Fibroblast of the aortic adventitia (primary cell): ENCODE measurements around the gene TNC. TPM values are rescaled to one million over a fixed set of nuclear protein-coding genes. Genes with fewer than 3 reads are reported as not detected.

Experiments
- DNase-seq: peaks from one replicate; pipeline ENCODE4 v3.0.0-alpha.2; 2010; ENCODE audit warnings: low read depth
- H3K4me3 ChIP-seq: 2 replicates; pipeline ENCODE4 v1.5.1; 2011; ENCODE audit warnings: low read depth, mild to moderate bottlenecking, control low read depth, low read length, moderate library complexity
- total RNA-seq: library from RNA; depleted of rRNA; stranded (reverse); fragments of >200 nt; gene quantifications from 2 replicates; pipeline ENCODE4 v1.2.3, GENCODE V29; 2012; ENCODE audit warnings: low replicate concordance
- TF ChIP-seq, protein P1 (sequence below): IDR thresholded peaks from 2 replicates; pipeline ENCODE4 v1.5.1; 2011; ENCODE audit warnings: mild to moderate bottlenecking, low read length, control low read depth, inconsistent platforms; ENCODE audit not compliant: insufficient read depth

TNC gene
- total RNA-seq, 1 donor, result 49.7 TPM

GRCh38 chr9:115012486-115012885 lies 105.5 kb downstream of the TNC start:
- DNase-seq, result no peak
- TF ChIP-seq, protein P1, sequence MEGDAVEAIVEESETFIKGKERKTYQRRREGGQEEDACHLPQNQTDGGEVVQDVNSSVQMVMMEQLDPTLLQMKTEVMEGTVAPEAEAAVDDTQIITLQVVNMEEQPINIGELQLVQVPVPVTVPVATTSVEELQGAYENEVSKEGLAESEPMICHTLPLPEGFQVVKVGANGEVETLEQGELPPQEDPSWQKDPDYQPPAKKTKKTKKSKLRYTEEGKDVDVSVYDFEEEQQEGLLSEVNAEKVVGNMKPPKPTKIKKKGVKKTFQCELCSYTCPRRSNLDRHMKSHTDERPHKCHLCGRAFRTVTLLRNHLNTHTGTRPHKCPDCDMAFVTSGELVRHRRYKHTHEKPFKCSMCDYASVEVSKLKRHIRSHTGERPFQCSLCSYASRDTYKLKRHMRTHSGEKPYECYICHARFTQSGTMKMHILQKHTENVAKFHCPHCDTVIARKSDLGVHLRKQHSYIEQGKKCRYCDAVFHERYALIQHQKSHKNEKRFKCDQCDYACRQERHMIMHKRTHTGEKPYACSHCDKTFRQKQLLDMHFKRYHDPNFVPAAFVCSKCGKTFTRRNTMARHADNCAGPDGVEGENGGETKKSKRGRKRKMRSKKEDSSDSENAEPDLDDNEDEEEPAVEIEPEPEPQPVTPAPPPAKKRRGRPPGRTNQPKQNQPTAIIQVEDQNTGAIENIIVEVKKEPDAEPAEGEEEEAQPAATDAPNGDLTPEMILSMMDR, result no peak

DNA sequence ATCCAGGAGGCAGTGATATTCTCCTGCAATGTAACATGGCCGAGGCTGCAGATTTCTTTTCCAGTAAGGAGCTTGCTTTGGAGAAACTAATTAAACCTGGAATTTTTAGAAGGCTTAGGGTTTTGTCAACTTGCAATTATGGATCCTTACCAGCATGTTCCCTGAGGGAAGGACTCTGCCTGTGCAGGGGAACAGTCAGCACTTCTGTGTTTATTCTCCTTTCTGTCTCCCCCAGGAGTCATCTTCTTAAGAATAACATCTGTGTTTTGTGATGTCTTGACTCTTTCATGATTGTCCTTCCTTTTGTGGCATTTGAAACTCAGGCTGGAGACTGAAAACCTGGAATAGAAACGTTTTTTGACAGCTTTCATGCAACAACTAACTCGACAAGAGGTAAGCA lies 107.1 kb downstream of the TNC start:
- DNase-seq, result no peak
- TF ChIP-seq, protein P1, result no peak
- H3K4me3 ChIP-seq, result no peak overlapping the region

More at GRCh38 chr9:115012486-115012885, 105.5 kb downstream of the TNC start:
- H3K4me3 ChIP-seq, result no peak overlapping the region

DNA sequence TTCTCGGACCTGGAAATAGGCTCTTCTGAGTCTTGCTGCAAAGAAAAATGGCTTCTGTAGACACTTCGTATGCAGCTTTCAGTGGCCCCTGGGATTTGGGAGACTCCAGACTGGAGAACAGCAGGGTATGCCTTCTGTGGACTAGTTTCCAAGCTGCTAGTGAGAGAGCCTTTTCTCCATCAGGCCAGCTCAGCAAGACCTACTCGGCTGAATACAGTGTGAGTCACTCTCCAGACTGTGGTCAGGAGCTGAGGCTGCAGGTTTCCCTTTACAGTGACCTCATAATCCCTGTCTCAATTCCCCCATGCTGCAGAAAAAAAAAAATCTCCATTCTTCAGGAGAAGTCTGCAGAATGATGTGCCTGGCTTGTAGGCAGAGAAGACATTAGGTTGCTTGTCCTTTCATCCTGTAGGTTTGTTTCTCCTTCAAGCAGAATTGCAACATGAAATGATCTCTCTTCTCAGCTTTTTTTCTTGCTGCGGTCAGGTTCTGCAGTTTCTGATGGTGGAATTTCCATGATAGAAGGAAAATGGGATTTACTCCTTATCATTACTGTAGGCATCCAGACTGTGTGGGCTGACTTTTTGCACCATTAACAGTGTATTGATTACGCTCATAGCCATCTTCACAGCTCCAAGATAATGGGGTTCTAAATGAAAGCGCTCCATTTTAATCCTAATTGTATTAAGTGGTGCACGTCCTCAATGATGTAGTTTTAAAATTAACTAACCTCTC lies 109.3 kb downstream of the TNC start:
- DNase-seq, result peak; percentile 84
- TF ChIP-seq, protein P1, result no peak
- no peak overlapping the region for H3K4me3 ChIP-seq

DNA sequence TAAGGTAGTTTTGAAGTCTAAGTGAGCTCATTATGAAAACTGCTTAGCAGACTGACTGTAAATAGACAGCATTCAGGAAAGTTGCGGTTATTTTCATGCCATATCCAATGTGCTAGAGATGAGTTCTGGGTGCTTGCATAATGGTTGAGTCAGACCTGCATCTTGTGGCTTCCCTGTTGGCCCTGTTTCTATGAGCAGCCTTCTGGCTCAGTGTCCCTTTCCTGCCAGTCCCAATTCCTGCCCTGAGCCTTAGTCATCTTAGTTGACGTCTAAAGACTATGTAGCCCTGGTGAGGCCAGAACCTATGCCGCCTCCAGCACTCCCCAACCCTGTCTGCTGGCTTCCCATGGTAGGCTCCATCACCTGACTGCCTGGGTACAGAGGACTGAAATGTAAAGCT lies 111.3 kb downstream of the TNC start:
- no peak overlapping the region for H3K4me3 ChIP-seq
- TF ChIP-seq, protein P1, result no peak
- DNase-seq, result peak; percentile 81

DNA sequence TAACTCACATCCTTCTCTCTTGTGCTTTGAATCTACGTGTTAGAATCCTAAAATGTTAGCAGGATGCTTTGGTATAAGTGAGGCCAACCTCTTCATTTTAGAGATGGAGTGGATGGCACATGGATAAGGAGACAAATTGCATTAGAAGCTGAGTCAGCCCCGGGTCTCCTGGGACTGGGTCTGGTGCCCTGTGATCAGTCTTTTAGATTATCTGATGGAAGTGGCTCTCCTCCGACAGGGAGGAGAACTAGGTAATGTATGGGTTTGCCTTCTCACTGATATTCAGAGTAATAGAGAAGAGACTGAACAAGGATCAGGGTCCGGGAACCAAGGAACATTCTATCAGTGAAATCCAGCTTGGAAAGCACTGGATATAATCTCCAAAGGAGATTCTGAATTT lies 112.6 kb downstream of the TNC start:
- TF ChIP-seq, protein P1, result no peak
- H3K4me3 ChIP-seq, result no peak overlapping the region
- DNase-seq, result no peak

GRCh38 chr9:115004545-115004944 lies 113.4 kb downstream of the TNC start:
- TF ChIP-seq, protein P1, result no peak
- peak; percentile 8 for DNase-seq

More at GRCh38 chr9:115004545-115004944, 113.4 kb downstream of the TNC start:
- H3K4me3 ChIP-seq, result no peak overlapping the region
